MM.1S (cell line): ENCODE measurements around the gene ATP8B3.

ENCODE experiments used
- DNase-seq: peaks from one replicate; pipeline ENCODE4 v3.0.0-alpha.2; 2015
- H2AFZ ChIP-seq: fragments of 300-600 bp; sonication (generic); 2 replicates; pipeline ENCODE4 v1.6.0; 2016; ENCODE audit warnings: antibody characterized with exemption, low read length
- H3F3A ChIP-seq: fragments of 300-600 bp; sonication (generic); 2 replicates; pipeline ENCODE4 v1.6.1; 2016; ENCODE audit warnings: mild to moderate bottlenecking, antibody characterized with exemption, low read length, moderate library complexity, mixed read lengths; ENCODE audit not compliant: insufficient read depth
- H3K27ac ChIP-seq: fragments of 300-600 bp; sonication (generic); 2 replicates; pipeline ENCODE4 v1.5.1; 2016; ENCODE audit warnings: mild to moderate bottlenecking, low read length
- H3K27me3 ChIP-seq: fragments of 300-600 bp; sonication (generic); replicated peaks from 2 replicates; pipeline ENCODE4 v1.6.0; 2016; ENCODE audit warnings: low read length; ENCODE audit not compliant: insufficient read depth
- H3K36me3 ChIP-seq: fragments of 300-600 bp; sonication (generic); replicated peaks from 2 replicates; pipeline ENCODE4 v1.6.1; 2016; ENCODE audit warnings: mild to moderate bottlenecking, low read length, mixed read lengths; ENCODE audit not compliant: insufficient read depth
- H3K4me1 ChIP-seq: fragments of 300-600 bp; sonication (generic); 2 replicates; pipeline ENCODE4 v1.6.1; 2016; ENCODE audit warnings: low read length, mixed read lengths
- H3K4me2 ChIP-seq: fragments of 300-600 bp; sonication (generic); 2 replicates; pipeline ENCODE4 v1.6.0; 2016; ENCODE audit warnings: low read depth, low read length
- H3K4me3 ChIP-seq: fragments of 300-600 bp; sonication (generic); 2 replicates; pipeline ENCODE4 v1.5.1; 2016; ENCODE audit warnings: low read length, mixed read lengths
- H3K79me2 ChIP-seq: fragments of 300-600 bp; sonication (generic); 2 replicates; pipeline ENCODE4 v1.6.1; 2016; ENCODE audit warnings: mixed run types, low read length, mixed read lengths
- H3K9ac ChIP-seq: fragments of 300-600 bp; sonication (generic); 2 replicates; pipeline ENCODE4 v1.6.1; 2016; ENCODE audit warnings: low read length, mixed read lengths
- H3K9me2 ChIP-seq: fragments of 300-600 bp; sonication (generic); replicated peaks from 2 replicates; pipeline ENCODE4 v1.6.1; 2016; ENCODE audit warnings: mild to moderate bottlenecking, low read length, mixed read lengths; ENCODE audit not compliant: insufficient read depth
- H3K9me3 ChIP-seq: fragments of 300-600 bp; sonication (generic); replicated peaks from 2 replicates; pipeline ENCODE4 v1.6.1; 2016; ENCODE audit warnings: mild to moderate bottlenecking, low read length, mixed read lengths; ENCODE audit not compliant: insufficient read depth
- H4K20me1 ChIP-seq: fragments of 300-600 bp; sonication (generic); 2 replicates; pipeline ENCODE4 v1.6.1; 2016; ENCODE audit warnings: mild to moderate bottlenecking, low read length, moderate library complexity, mixed read lengths; ENCODE audit not compliant: insufficient read depth
- EZH2 ChIP-seq: fragments of 300-600 bp; sonication (generic); optimal IDR thresholded peaks from 2 replicates; pipeline ENCODE3; 2017; ENCODE audit warnings: low read depth, mild to moderate bottlenecking, antibody characterized with exemption, low read length, mixed read lengths
- EZH2phosphoT487 ChIP-seq: fragments of 300-600 bp; sonication (generic); IDR thresholded peaks from 2 replicates; pipeline ENCODE4 v1.6.1; 2018; ENCODE audit warnings: antibody characterized with exemption, low read length
- TF ChIP-seq, protein P1 (sequence below): fragments of 300-600 bp; sonication (generic); IDR thresholded peaks from 2 replicates; pipeline ENCODE4 v1.5.1; 2016; ENCODE audit warnings: antibody characterized with exemption, low read length, mixed read lengths

The ATP8B3 gene

DNA sequence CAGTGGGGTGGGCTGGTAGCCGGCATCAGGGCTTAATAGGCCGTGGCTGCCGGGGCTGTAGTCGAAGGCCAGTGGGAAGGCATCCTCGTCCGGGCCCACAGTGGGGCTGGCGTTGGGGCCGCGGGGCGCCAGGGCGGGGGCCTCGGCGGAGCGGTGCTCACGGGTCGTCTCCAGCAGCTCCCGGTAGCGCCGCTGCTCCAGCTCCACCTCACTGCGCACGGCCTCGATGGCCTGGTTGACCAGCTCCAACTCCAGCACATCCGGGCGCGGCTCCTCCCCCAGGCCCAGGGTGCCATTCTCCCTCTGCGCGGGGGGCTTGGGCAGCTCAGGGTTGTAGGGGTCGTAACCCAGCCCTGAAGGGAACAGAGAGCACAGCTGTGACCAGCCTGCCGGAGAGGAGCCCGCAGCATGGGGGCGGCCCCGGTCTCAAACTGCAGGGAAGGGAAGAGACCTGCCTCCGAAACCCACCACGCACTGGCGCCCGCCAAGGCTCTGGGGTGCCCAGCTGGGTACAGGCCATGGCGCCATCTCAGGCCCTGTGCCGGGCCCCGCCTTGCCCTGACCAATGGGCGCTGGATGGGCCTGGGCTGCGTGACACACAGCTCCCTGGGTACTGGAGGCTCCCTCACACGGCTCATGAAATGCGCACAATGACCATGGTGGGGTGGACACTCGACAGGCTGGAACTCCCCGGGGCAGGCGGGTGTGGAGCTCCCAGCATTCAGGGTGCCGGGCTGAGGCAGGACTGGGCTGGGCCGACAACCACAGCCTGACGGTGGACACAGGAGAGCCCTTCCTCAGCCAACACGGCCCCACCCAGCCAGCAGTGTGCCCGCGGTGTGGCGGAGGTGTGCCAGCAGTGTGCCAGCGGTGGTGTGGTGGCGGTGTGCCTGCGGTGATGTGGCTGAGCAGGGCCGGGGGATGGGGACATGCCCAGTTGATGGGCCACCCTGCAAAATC lies 16.5 kb upstream of the ATP8B3 start:
- H4K20me1 ChIP-seq = no peaks in the 10 kb centered on the region

DNA sequence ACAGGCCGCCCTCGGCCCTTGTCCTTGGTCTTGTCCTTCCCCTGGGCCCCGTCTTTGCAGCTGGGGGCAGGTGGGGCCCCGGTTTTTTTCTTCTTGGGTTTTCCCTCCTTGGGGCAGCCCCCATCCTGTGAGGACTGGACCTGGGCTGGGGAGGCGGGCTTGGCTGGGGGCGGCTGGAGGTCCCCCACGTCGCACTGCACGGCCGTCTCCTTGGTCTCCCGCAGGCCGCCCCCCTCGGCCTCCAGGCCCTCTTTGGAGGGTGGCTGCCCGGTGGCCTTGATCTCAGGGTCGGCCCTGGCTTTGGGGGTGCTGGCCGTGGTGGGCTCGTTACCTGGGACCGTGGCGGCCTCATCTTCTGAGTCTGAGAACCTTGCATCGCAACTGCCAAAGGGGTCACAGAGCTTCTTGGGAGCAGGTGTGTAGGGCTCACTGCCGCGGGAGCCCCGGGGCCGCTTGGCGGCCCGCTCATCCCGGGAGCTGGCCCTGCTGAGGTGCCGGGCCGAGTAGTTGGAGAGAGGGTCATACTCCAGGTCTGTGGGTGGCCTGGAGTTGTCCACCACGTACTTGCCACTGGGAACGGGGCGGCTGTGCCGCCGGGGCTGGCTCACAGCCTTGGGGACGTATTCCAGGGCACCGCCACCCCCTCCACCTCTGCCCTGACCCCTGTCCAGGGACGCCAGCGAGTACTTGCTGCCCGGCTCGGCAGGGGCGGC lies 15.6 kb upstream of the ATP8B3 start:
- H3F3A ChIP-seq = no peaks in the 10 kb centered on the region
- H4K20me1 ChIP-seq = no peaks in the 10 kb centered on the region
- H3K36me3 ChIP-seq = no peaks in the 10 kb centered on the region
- no peaks in the 10 kb centered on the region for H3K27me3 ChIP-seq
- no peak overlapping the region for H2AFZ ChIP-seq
- no peak overlapping the region for H3K4me2 ChIP-seq
- no peak for TF ChIP-seq EZH2phosphoT487
- TF ChIP-seq, protein P1, sequence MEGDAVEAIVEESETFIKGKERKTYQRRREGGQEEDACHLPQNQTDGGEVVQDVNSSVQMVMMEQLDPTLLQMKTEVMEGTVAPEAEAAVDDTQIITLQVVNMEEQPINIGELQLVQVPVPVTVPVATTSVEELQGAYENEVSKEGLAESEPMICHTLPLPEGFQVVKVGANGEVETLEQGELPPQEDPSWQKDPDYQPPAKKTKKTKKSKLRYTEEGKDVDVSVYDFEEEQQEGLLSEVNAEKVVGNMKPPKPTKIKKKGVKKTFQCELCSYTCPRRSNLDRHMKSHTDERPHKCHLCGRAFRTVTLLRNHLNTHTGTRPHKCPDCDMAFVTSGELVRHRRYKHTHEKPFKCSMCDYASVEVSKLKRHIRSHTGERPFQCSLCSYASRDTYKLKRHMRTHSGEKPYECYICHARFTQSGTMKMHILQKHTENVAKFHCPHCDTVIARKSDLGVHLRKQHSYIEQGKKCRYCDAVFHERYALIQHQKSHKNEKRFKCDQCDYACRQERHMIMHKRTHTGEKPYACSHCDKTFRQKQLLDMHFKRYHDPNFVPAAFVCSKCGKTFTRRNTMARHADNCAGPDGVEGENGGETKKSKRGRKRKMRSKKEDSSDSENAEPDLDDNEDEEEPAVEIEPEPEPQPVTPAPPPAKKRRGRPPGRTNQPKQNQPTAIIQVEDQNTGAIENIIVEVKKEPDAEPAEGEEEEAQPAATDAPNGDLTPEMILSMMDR = no peak
- TF ChIP-seq EZH2 = no peak
- no peaks in the 10 kb centered on the region for H3K9me2 ChIP-seq
- no peak for DNase-seq
- no peak overlapping the region for H3K27ac ChIP-seq
- H3K9me3 ChIP-seq = no peaks in the 10 kb centered on the region
- no peak overlapping the region for H3K9ac ChIP-seq
- no peaks in the 10 kb centered on the region for H3K4me1 ChIP-seq
- no peak overlapping the region for H3K4me3 ChIP-seq
- peaks cover 42% of the 10 kb centered on the region for H3K79me2 ChIP-seq

More for the DNA sequence above, 16.5 kb upstream of the ATP8B3 start:
- H3K4me1 ChIP-seq = no peaks in the 10 kb centered on the region
- no peaks in the 10 kb centered on the region for H3K36me3 ChIP-seq
- no peaks in the 10 kb centered on the region for H3K9me2 ChIP-seq
- H3F3A ChIP-seq = no peaks in the 10 kb centered on the region
- H3K27me3 ChIP-seq = no peaks in the 10 kb centered on the region
- H2AFZ ChIP-seq = no peak overlapping the region
- no peak overlapping the region for H3K4me2 ChIP-seq
- no peaks in the 10 kb centered on the region for H3K9me3 ChIP-seq
- no peak overlapping the region for H3K4me3 ChIP-seq
- H3K27ac ChIP-seq = no peak overlapping the region
- no peak overlapping the region for H3K9ac ChIP-seq
- peaks cover 48% of the 10 kb centered on the region for H3K79me2 ChIP-seq
- DNase-seq = no peak
- TF ChIP-seq EZH2phosphoT487 (no peak), EZH2 (no peak)
- TF ChIP-seq, protein P1 = no peak

DNA sequence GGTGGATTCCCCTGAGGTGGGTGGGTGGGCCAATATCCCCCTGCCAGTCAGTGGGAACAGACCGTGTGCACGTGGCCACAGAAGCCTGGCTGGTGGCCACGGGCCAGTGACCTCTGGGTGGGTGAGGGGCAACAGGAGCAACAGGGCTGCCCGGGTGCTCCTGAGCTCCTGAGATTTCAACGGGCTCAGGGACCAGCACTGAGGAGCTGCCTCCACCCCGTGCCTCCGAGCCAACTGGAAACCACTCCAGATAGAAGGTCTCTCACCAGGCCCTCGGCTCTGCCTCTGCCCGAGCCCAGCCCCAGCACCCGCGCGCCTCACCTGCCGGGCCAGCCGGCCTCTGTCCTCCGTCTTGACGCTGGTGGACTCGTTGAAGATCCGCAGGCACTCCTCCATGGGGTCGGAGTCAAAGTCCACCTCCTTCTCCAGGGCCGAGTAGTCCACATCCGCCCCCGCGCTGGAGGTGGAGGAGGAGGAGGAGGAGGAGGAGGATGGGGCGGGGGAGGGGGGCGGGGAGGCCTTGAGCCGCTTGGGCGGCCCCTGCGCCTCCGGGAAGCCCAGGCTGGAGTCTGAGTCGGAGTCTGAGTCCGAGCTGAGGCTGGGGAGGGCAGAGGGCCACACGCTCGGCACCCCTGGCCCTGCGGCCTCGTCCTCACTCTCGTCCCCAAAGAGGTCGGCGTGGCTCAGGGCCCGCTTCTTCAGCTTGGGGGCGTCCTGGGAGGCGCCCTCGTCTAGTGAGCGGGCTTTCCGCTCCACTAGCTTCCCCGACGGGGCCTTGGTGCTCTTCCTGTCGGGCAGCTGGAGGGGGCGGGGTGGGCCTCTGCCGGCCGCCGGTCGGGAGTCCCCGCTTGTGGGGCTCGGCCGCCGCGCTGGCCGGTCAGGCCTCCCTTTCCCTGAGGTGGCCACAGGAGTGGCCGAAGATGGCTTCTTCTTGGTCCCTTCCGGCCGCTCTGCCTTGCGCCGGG lies 14.8 kb upstream of the ATP8B3 start:
- Histone ChIP-seq H3K9me3 (no peaks in the 10 kb centered on the region), H3K4me1 (no peaks in the 10 kb centered on the region), H3K79me2 (peaks cover 37% of the 10 kb centered on the region), H2AFZ (no peak overlapping the region), H3K27ac (no peak overlapping the region), H4K20me1 (no peaks in the 10 kb centered on the region), H3F3A (no peaks in the 10 kb centered on the region), H3K36me3 (no peaks in the 10 kb centered on the region), H3K9ac (no peak overlapping the region), H3K4me3 (no peak overlapping the region), H3K9me2 (no peaks in the 10 kb centered on the region), H3K27me3 (no peaks in the 10 kb centered on the region), H3K4me2 (no peak overlapping the region)
- no peak for DNase-seq
- TF ChIP-seq, protein P1 = no peak
- TF ChIP-seq EZH2 (no peak), EZH2phosphoT487 (no peak)
